HL-60 (cell line): ENCODE data around the gene CA6.

ENCODE experiments used
- DNase-seq, 2 experiments: peaks; one replicate each; pipeline ENCODE4 v3.0.0-alpha.2; 2010 to 2020; ENCODE audit warnings: low read depth in 1 of 2, low spot score in 1 of 2
- H3K27ac ChIP-seq: fragments of 250-450 bp; sonication (Bioruptor Pico); replicated peaks from 2 replicates; pipeline ENCODE4 v1.5.1; 2020; ENCODE audit warnings: mild to moderate bottlenecking, moderate library complexity
- H3K27me3 ChIP-seq: fragments of 250-450 bp; sonication (Bioruptor Pico); 2 replicates; pipeline ENCODE4 v1.5.1; 2021; ENCODE audit warnings: mild to moderate bottlenecking, moderate library complexity; ENCODE audit not compliant: insufficient read depth, poor library complexity, severe bottlenecking
- H3K4me3 ChIP-seq: replicated peaks from 2 replicates; pipeline ENCODE4 v1.5.1; 2011; ENCODE audit warnings: mild to moderate bottlenecking, control low read depth, low read length; ENCODE audit not compliant: insufficient read depth
- CTCF ChIP-seq: IDR thresholded peaks from one replicate; pipeline ENCODE4 v1.5.1; 2011; ENCODE audit warnings: low read length, control low read depth, inconsistent platforms; ENCODE audit not compliant: insufficient read depth
- GABPA ChIP-seq: IDR thresholded peaks from 2 replicates; pipeline ENCODE4 v1.6.1; 2012; ENCODE audit warnings: low read depth
- POLR2AphosphoS5 ChIP-seq: IDR thresholded peaks from 2 replicates; pipeline ENCODE4 v1.6.1; 2012; ENCODE audit warnings: low read depth
- REST ChIP-seq: IDR thresholded peaks from 2 replicates; pipeline ENCODE4 v1.6.1; 2012; ENCODE audit warnings: low read depth; ENCODE audit not compliant: insufficient replicate concordance
- SPI1 ChIP-seq: IDR thresholded peaks from 2 replicates; pipeline ENCODE4 v1.6.1; 2012; ENCODE audit warnings: low read depth, mild to moderate bottlenecking, borderline replicate concordance

The CA6 gene

GRCh38 chr1:8970870-8971337 lies 25.2 kb downstream of the CA6 start:
- no peak overlapping the region for H3K4me3 ChIP-seq
- peak in 1 of 2 experiments; percentile 57 for DNase-seq
- H3K27ac ChIP-seq: peak overlapping the region; percentile 21; the same call in 1 of the 2 replicates
- no peak for TF ChIP-seq POLR2AphosphoS5
- TF ChIP-seq CTCF: no peak
- TF ChIP-seq SPI1: no peak
- H3K27me3 ChIP-seq: no peaks in the 10 kb centered on the region

GRCh38 chr1:8974551-8974950 lies 28.9 kb downstream of the CA6 start:
- no peak overlapping the region for H3K27ac ChIP-seq

GRCh38 chr1:8976338-8976737 lies 30.7 kb downstream of the CA6 start:
- DNase-seq: no peak
- no peak overlapping the region for H3K27ac ChIP-seq
- no peaks in the 10 kb centered on the region for H3K27me3 ChIP-seq
- TF ChIP-seq GABPA: no peak
- TF ChIP-seq SPI1: no peak
- TF ChIP-seq CTCF: no peak
- TF ChIP-seq REST: no peak
- TF ChIP-seq POLR2AphosphoS5: no peak
- H3K4me3 ChIP-seq: no peak overlapping the region

More at GRCh38 chr1:8974551-8974950, 28.9 kb downstream of the CA6 start:
- no peak for TF ChIP-seq SPI1
- no peak for TF ChIP-seq CTCF
- no peak for TF ChIP-seq GABPA
- TF ChIP-seq REST: no peak
- no peak for TF ChIP-seq POLR2AphosphoS5
- Histone ChIP-seq H3K27me3 (no peaks in the 10 kb centered on the region), H3K4me3 (no peak overlapping the region)
- DNase-seq: no peak

GRCh38 chr1:8976896-8977450 lies 31.3 kb downstream of the CA6 start:
- H3K27ac ChIP-seq: no peak overlapping the region
- no peak overlapping the region for H3K4me3 ChIP-seq
- TF ChIP-seq GABPA (no peak), POLR2AphosphoS5 (no peak)
- no peaks in the 10 kb centered on the region for H3K27me3 ChIP-seq
- DNase-seq: no peak
